Fibroblast of lung (primary cell): ENCODE measurements around the gene TMEM132C.

Experiments
- CTCF ChIP-seq, 2 donors: IDR thresholded peaks in 1 of 2; conservative IDR thresholded peaks in 1 of 2; 1 replicate in 1 of 2; 2 replicates in 1 of 2; pipeline ENCODE4 v1.5.1; 2011 to 2012; ENCODE audit warnings: low read length in 2 of 2, control low read depth in 1 of 2, inconsistent platforms in 1 of 2, low read depth in 1 of 2, mild to moderate bottlenecking in 1 of 2
- EZH2 ChIP-seq: IDR thresholded peaks from 2 replicates; pipeline ENCODE4 v1.5.1; 2012; ENCODE audit warnings: low read length, control low read depth, mild to moderate bottlenecking; ENCODE audit errors: missing control alignments

- no peak for TF ChIP-seq CTCF (conservative IDR thresholded peaks at IDR 0.05 in 1 of 2, IDR thresholded peaks at IDR 0.05 in 1 of 2; ENCODE audit: low read depth in 1 of 2, low read length in 2 of 2)
- TF ChIP-seq EZH2, result no peak
Measured at GRCh38 chr12:128418944-128419343, 152.0 kb downstream of the TMEM132C start.
